WI38 (cell line): ENCODE data around the gene LRRC71.

ENCODE experiments used
- H3K4me3 ChIP-seq: 2 replicates; pipeline ENCODE4 v1.5.1; 2011; ENCODE audit warnings: low read depth, mild to moderate bottlenecking, control low read depth, low read length
- CTCF ChIP-seq: IDR thresholded peaks from 2 replicates; pipeline ENCODE4 v1.5.1; 2012; ENCODE audit warnings: low read depth, mild to moderate bottlenecking, control low read depth, low read length

The LRRC71 gene

GRCh38 chr1:156961709-156962108 is 41.3 kb downstream of the LRRC71 start:
- TF ChIP-seq CTCF = no peak
- no peak overlapping the region for H3K4me3 ChIP-seq

GRCh38 chr1:156963621-156964020 is 43.2 kb downstream of the LRRC71 start:
- no peak for TF ChIP-seq CTCF

GRCh38 chr1:156964441-156964840 is 44.0 kb downstream of the LRRC71 start:
- TF ChIP-seq CTCF = no peak
- H3K4me3 ChIP-seq = no peak overlapping the region

More at GRCh38 chr1:156963621-156964020, 43.2 kb downstream of the LRRC71 start:
- no peak overlapping the region for H3K4me3 ChIP-seq

GRCh38 chr1:156969496-156969895 is 49.1 kb downstream of the LRRC71 start:
- no peak overlapping the region for H3K4me3 ChIP-seq
- no peak for TF ChIP-seq CTCF

- no peak overlapping the region for H3K4me3 ChIP-seq
- no peak for TF ChIP-seq CTCF
Observed at GRCh38 chr1:156970017-156970416, 49.6 kb downstream of the LRRC71 start.

GRCh38 chr1:156973417-156973816 is 53.0 kb downstream of the LRRC71 start:
- H3K4me3 ChIP-seq = no peak overlapping the region
- no peak for TF ChIP-seq CTCF

- H3K4me3 ChIP-seq = no peak overlapping the region
- no peak for TF ChIP-seq CTCF
Observed at GRCh38 chr1:156975084-156975483, 54.7 kb downstream of the LRRC71 start.
